Measurements from ENCODE around the gene ZNF710. TPM values are rescaled to one million over a fixed set of nuclear protein-coding genes. Genes with fewer than 3 reads are reported as not detected.

The ZNF710 gene
- total RNA-seq, 1 experiment from 2014 or later, result 40.7 TPM

- no peak overlapping the region for H3K4me3 Mint-ChIP-seq
- TF ChIP-seq CTCF (conservative IDR thresholded peaks at IDR 0.05), result no peak
Observed at GRCh38 chr15:90039996-90040395, 38.9 kb downstream of the ZNF710 start.

More at GRCh38 chr15:90039996-90040395, 38.9 kb downstream of the ZNF710 start:
- no peaks in the 10 kb centered on the region for H3K27me3 ChIP-seq (ENCODE audit: insufficient read depth, low read length)
- no peaks in the 10 kb centered on the region for H4K20me1 ChIP-seq (ENCODE audit: control insufficient read depth, insufficient read depth, insufficient read length)
- no peaks in the 10 kb centered on the region for H3K23me2 ChIP-seq (ENCODE audit: insufficient read length, low read depth, low read length, poor library complexity, severe bottlenecking)
- H4K8ac ChIP-seq (replicated peaks; ENCODE audit: insufficient read length, low read depth, low read length), result no peak overlapping the region
- H3K9ac ChIP-seq (ENCODE audit: extremely low read depth, insufficient read length, low read length), result no peak overlapping the region
- Mint-ChIP-seq H3K36me3 (ENCODE audit: insufficient read depth in 1 of 3, low read depth in 3 of 3) (no peaks in the 10 kb centered on the region), H3K4me1 (peaks cover 55 to 65% of the 10 kb centered on the region in 2 experiments), H3K9me3 (no peaks in the 10 kb centered on the region), H3K27ac (no peak overlapping the region; a peak in 2 of 7 replicates), H3K27me3 (ENCODE audit: low read depth) (no peaks in the 10 kb centered on the region; the same call in 1 of the 2 replicates)
- no peak overlapping the region for H3K4me2 ChIP-seq (ENCODE audit: insufficient read depth, insufficient read length, low read length)
- no peak overlapping the region for H4K91ac ChIP-seq (ENCODE audit: insufficient read length, low read depth, low read length)
- H3T11ph ChIP-seq (ENCODE audit: low read length), result no peak overlapping the region
- H3K4ac ChIP-seq (ENCODE audit: low read depth, low read length), result no peak overlapping the region
- H3K56ac ChIP-seq (ENCODE audit: insufficient read length, low read depth, low read length), result no peak overlapping the region
- H4K5ac ChIP-seq (ENCODE audit: insufficient read length, low read depth, low read length), result no peak overlapping the region
- no peak overlapping the region for H2BK12ac ChIP-seq (ENCODE audit: insufficient read length, low read depth, low read length)
- H3K27ac ChIP-seq (ENCODE audit: insufficient read length, low read depth, low read length), result no peak overlapping the region
- H3K9me3 ChIP-seq (ENCODE audit: control insufficient read depth, low read depth, low read length), result no peaks in the 10 kb centered on the region
- no peak overlapping the region for H2BK20ac ChIP-seq (ENCODE audit: low read depth, low read length, poor library complexity, severe bottlenecking)
- peaks cover 9% of the 10 kb centered on the region; the same call in 1 of the 2 replicates for H3K4me1 ChIP-seq (ENCODE audit: insufficient read depth, low read length)
- no peak overlapping the region for H3K18ac ChIP-seq (ENCODE audit: insufficient read length, low read depth, low read length)
- no peak overlapping the region for H2AFZ ChIP-seq (ENCODE audit: low read length)
- no peaks in the 10 kb centered on the region for H3K79me1 ChIP-seq (ENCODE audit: insufficient read depth, low read depth, low read length, poor library complexity, severe bottlenecking)
- no peak overlapping the region for H3K14ac ChIP-seq (ENCODE audit: insufficient read depth, low read length)
- H3K79me2 ChIP-seq (ENCODE audit: insufficient read depth, low read length), result 0 out of 2 replicates have a peak, but pooled peaks cover 2% of the 10 kb centered on the region
- H2BK15ac ChIP-seq (ENCODE audit: low read depth, low read length), result no peak overlapping the region
- no peak for DNase-seq
- H2BK120ac ChIP-seq (ENCODE audit: low read depth, low read length, poor library complexity, severe bottlenecking), result no peak overlapping the region
- H2BK5ac ChIP-seq (ENCODE audit: insufficient read length, low read length), result no peak overlapping the region
- WGBS (ENCODE audit: extremely low coverage, insufficient read length, low lambda C conversion rate), result no CpG with 5 or more reads among the region's 5 CpGs
- no peak overlapping the region for H3K23ac ChIP-seq (ENCODE audit: insufficient read length, low read depth, low read length)
- no peak overlapping the region for H2AK5ac ChIP-seq (ENCODE audit: insufficient read length, low read length)
